GM23338 (cell line): ENCODE results near the gene PEAK3. TPM values are rescaled to one million over a fixed set of nuclear protein-coding genes. Genes with fewer than 3 reads are reported as not detected.

Experiments
- ATAC-seq: fragments of 200-7000 bp; cut with Tn5 transposase; 3 replicates; pipeline ENCODE4 v1.9.1; 2020
- DNase-seq: peaks from one replicate; pipeline ENCODE4 v3.0.0-alpha.2; 2015; ENCODE audit warnings: low spot score
- H2AFZ ChIP-seq: fragments of 200-600 bp; sonication (generic); 2 replicates; pipeline ENCODE4 v1.8.0; 2016; ENCODE audit warnings: antibody characterized with exemption, mild to moderate bottlenecking, moderate library complexity
- H3F3A ChIP-seq: fragments of 200-600 bp; sonication (generic); replicated peaks from 2 replicates; pipeline ENCODE4 v1.8.0; 2017; ENCODE audit warnings: antibody characterized with exemption, mixed run types, low read depth
- H3K27ac ChIP-seq: fragments of 200-600 bp; sonication (generic); 2 replicates; pipeline ENCODE4 v1.6.1; 2016; ENCODE audit warnings: low read depth
- H3K27me3 ChIP-seq: fragments of 200-600 bp; sonication (generic); 2 replicates; pipeline ENCODE4 v1.8.0; 2016; ENCODE audit warnings: mild to moderate bottlenecking, mixed run types, moderate library complexity; ENCODE audit not compliant: insufficient read depth
- H3K36me3 ChIP-seq: fragments of 200-600 bp; sonication (generic); 2 replicates; pipeline ENCODE4 v1.8.0; 2016; ENCODE audit warnings: mild to moderate bottlenecking; ENCODE audit not compliant: insufficient read depth
- H3K4me1 ChIP-seq: fragments of 200-600 bp; sonication (generic); 2 replicates; pipeline ENCODE4 v1.8.0; 2016; ENCODE audit warnings: mild to moderate bottlenecking, moderate library complexity; ENCODE audit not compliant: insufficient read depth
- H3K4me2 ChIP-seq: fragments of 200-600 bp; sonication (generic); 2 replicates; pipeline ENCODE4 v1.7.1; 2017; ENCODE audit warnings: mixed run types
- H3K4me3 ChIP-seq: fragments of 200-600 bp; sonication (generic); 2 replicates; pipeline ENCODE4 v1.6.1; 2016; ENCODE audit warnings: mixed run types
- H3K79me2 ChIP-seq: fragments of 200-600 bp; sonication (generic); replicated peaks from 2 replicates; pipeline ENCODE4 v1.8.0; 2017; ENCODE audit warnings: mild to moderate bottlenecking; ENCODE audit not compliant: insufficient read depth
- H3K9me2 ChIP-seq: fragments of 200-600 bp; sonication (generic); 2 replicates; pipeline ENCODE4 v1.8.0; 2017; ENCODE audit not compliant: insufficient read depth
- H4K20me1 ChIP-seq: fragments of 200-600 bp; sonication (generic); replicated peaks from 2 replicates; pipeline ENCODE4 v1.8.0; 2017; ENCODE audit warnings: mild to moderate bottlenecking; ENCODE audit not compliant: insufficient read depth
- H3K27ac Mint-ChIP-seq: 2 replicates; pipeline ENCODE4 v1.8.0; 2020; ENCODE audit warnings: inconsistent platforms, mild to moderate bottlenecking, moderate library complexity, mixed read lengths
- H3K27me3 Mint-ChIP-seq: 3 replicates; pipeline ENCODE4 v1.8.0; 2022; ENCODE audit warnings: low read depth, mild to moderate bottlenecking, moderate library complexity, mixed read lengths, inconsistent platforms; ENCODE audit not compliant: insufficient read depth, poor library complexity
- H3K36me3 Mint-ChIP-seq: 3 replicates; pipeline ENCODE4 v1.8.0; 2021; ENCODE audit warnings: low read depth, mild to moderate bottlenecking, inconsistent platforms, moderate library complexity, mixed read lengths
- H3K4me1 Mint-ChIP-seq: 3 replicates; pipeline ENCODE4 v1.8.0; 2020; ENCODE audit warnings: mild to moderate bottlenecking, inconsistent platforms, mixed read lengths
- H3K4me3 Mint-ChIP-seq: 3 replicates; pipeline ENCODE4 v1.8.0; 2021; ENCODE audit warnings: moderate library complexity, mild to moderate bottlenecking, inconsistent platforms, mixed read lengths
- H3K9me3 Mint-ChIP-seq: 3 replicates; pipeline ENCODE4 v1.8.0; 2020; ENCODE audit warnings: moderate library complexity, mild to moderate bottlenecking, inconsistent platforms, mixed read lengths
- CREB1 ChIP-seq: fragments of 250-450 bp; sonication (Bioruptor Pico); IDR thresholded peaks from 2 replicates; pipeline ENCODE4 v1.5.0; 2020; ENCODE audit warnings: low read depth, mild to moderate bottlenecking, moderate library complexity
- CTCF ChIP-seq, 2 experiments: fragments of 200-600 bp in 1 of 2; sonication (generic) in 1 of 2; conservative IDR thresholded peaks; 2 replicates each; pipeline versions ENCODE4 v1.5.1 to v1.6.1; 2016 to 2017; ENCODE audit warnings: antibody characterized with exemption in 2 of 2, low read depth in 2 of 2, mild to moderate bottlenecking in 2 of 2, moderate library complexity in 1 of 2
- EZH2 ChIP-seq: fragments of 200-600 bp; sonication (generic); IDR thresholded peaks from one replicate; pipeline ENCODE4 v1.8.0; 2017; ENCODE audit warnings: antibody characterized with exemption, mild to moderate bottlenecking, low read depth; ENCODE audit not compliant: unreplicated experiment
- EZH2phosphoT487 ChIP-seq: fragments of 200-600 bp; sonication (generic); IDR thresholded peaks from one replicate; pipeline ENCODE4 v1.8.1; 2018; ENCODE audit warnings: antibody characterized with exemption; ENCODE audit not compliant: unreplicated experiment
- JUNB ChIP-seq: IDR thresholded peaks from one replicate; pipeline ENCODE4 v1.6.1; 2016; ENCODE audit warnings: antibody characterized with exemption; ENCODE audit not compliant: unreplicated experiment
- NANOG ChIP-seq: IDR thresholded peaks from 2 replicates; pipeline ENCODE4 v1.6.1; 2016; ENCODE audit warnings: antibody characterized with exemption, borderline replicate concordance
- POLR2AphosphoS5 ChIP-seq: IDR thresholded peaks from 2 replicates; pipeline ENCODE4 v1.6.1; 2016; ENCODE audit warnings: antibody characterized with exemption, low read depth
- STAT1 ChIP-seq: IDR thresholded peaks from one replicate; pipeline ENCODE4 v1.6.1; 2016; ENCODE audit warnings: antibody characterized with exemption; ENCODE audit not compliant: unreplicated experiment
- ZNF114 ChIP-seq: fragments of 250-450 bp; sonication (Bioruptor Pico); IDR thresholded peaks from 2 replicates; pipeline ENCODE4 v1.5.0; 2020; ENCODE audit warnings: mild to moderate bottlenecking, moderate library complexity
- ZNF331 ChIP-seq: fragments of 250-450 bp; sonication (Bioruptor Pico); IDR thresholded peaks from 2 replicates; pipeline ENCODE4 v1.5.0; 2020; ENCODE audit warnings: low read depth, mild to moderate bottlenecking, moderate library complexity
- polyA plus RNA-seq: library from polyadenylated mRNA; unstranded; fragments of >200 nt; fragmentation: Nextera tagmentation; extraction: Ambion mirVana; gene quantifications from 2 replicates; pipeline ENCODE4 v1.2.1, GENCODE V29; 2016
- total RNA-seq: library from RNA; depleted of rRNA; stranded (reverse); fragments of >200 nt; shearing (Covaris generic); gene quantifications from 2 replicates; pipeline ENCODE4 v1.2.3, GENCODE V29; 2014
- TF ChIP-seq, protein P1 (sequence below): IDR thresholded peaks from one replicate; pipeline ENCODE4 v1.6.1; 2018; ENCODE audit warnings: antibody characterized with exemption; ENCODE audit not compliant: unreplicated experiment
- TF ChIP-seq, protein P2 (sequence below): fragments of 250-450 bp; sonication (Bioruptor Pico); IDR thresholded peaks from 2 replicates; pipeline ENCODE4 v1.5.0; 2020; ENCODE audit warnings: mild to moderate bottlenecking, moderate library complexity
- TF ChIP-seq, protein P3 (sequence below): IDR thresholded peaks from 2 replicates; pipeline ENCODE4 v1.6.1; 2016; ENCODE audit warnings: antibody characterized with exemption

Gene PEAK3
- total and polyA plus RNA-seq, 2 experiments from 2014 or later: not detected

DNA sequence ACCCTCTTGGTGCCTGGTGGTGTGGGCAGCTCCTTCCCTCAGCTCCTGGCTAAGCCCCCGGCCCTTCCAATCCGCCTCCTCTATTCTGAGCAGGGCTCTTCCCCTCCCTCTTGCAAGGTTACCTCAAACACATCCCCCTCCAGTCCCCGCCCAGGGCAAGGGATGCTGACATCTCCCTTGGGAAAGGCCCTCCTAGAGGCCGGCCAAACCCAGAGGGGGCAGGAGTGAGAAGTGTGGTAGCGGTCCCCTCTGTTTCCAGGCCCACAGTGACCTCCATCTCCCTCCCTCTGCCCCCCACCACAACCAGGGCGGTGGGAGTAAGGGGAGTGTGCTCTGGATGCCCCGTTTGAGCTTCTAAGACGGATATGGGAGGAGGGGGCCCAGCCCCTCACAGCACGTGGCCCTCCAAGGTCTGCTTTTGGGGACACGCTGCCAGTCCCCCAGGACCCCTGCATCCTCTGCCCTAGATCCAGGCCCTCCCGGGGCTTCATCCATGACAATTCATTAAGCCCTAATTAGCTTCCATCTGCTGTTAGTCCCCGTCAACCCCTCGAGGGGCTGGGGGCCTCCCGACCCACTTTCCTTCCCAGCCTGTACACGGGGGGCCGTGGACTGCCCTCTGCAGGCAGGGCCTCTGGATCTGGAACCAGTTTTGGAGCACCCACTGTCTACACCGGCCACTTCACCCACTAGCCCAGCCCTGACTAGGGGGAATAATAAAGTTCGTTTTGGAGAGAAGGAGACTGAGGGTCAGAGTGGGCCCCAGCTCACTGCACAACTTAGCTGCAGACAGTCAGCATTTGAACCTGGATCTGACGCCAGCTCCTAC lies 23.7 kb upstream of the PEAK3 start:
- DNase-seq: no peak

More for the DNA sequence above, 23.7 kb upstream of the PEAK3 start:
- ATAC-seq: no peak
- Histone ChIP-seq H3K9me2 (no peaks in the 10 kb centered on the region), H3K4me1 (peaks cover 5% of the 10 kb centered on the region; the same call in 1 of the 2 replicates), H2AFZ (no peak overlapping the region), H3K36me3 (no peaks in the 10 kb centered on the region), H3K4me2 (no peak overlapping the region), H4K20me1 (no peaks in the 10 kb centered on the region), H3K79me2 (no peaks in the 10 kb centered on the region), H3K27me3 (peaks cover 42% of the 10 kb centered on the region), H3K27ac (no peak overlapping the region), H3F3A (no peaks in the 10 kb centered on the region), H3K4me3 (no peak overlapping the region)
- H3K4me3 Mint-ChIP-seq: no peak overlapping the region
- TF ChIP-seq CREB1 (CRISPR knock-in tag): no peak
- TF ChIP-seq EZH2: no peak
- TF ChIP-seq, protein P1, sequence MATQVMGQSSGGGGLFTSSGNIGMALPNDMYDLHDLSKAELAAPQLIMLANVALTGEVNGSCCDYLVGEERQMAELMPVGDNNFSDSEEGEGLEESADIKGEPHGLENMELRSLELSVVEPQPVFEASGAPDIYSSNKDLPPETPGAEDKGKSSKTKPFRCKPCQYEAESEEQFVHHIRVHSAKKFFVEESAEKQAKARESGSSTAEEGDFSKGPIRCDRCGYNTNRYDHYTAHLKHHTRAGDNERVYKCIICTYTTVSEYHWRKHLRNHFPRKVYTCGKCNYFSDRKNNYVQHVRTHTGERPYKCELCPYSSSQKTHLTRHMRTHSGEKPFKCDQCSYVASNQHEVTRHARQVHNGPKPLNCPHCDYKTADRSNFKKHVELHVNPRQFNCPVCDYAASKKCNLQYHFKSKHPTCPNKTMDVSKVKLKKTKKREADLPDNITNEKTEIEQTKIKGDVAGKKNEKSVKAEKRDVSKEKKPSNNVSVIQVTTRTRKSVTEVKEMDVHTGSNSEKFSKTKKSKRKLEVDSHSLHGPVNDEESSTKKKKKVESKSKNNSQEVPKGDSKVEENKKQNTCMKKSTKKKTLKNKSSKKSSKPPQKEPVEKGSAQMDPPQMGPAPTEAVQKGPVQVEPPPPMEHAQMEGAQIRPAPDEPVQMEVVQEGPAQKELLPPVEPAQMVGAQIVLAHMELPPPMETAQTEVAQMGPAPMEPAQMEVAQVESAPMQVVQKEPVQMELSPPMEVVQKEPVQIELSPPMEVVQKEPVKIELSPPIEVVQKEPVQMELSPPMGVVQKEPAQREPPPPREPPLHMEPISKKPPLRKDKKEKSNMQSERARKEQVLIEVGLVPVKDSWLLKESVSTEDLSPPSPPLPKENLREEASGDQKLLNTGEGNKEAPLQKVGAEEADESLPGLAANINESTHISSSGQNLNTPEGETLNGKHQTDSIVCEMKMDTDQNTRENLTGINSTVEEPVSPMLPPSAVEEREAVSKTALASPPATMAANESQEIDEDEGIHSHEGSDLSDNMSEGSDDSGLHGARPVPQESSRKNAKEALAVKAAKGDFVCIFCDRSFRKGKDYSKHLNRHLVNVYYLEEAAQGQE: no peak
- TF ChIP-seq NANOG: no peak
- no peak for TF ChIP-seq ZNF331 (CRISPR knock-in tag)
- no peak for TF ChIP-seq EZH2phosphoT487
- no peak for TF ChIP-seq CTCF (conservative IDR thresholded peaks at IDR 0.05; ENCODE audit: low read depth in 2 of 2)
- no peak for TF ChIP-seq STAT1
- no peak for TF ChIP-seq POLR2AphosphoS5
- TF ChIP-seq ZNF114 (CRISPR knock-in tag): no peak
- TF ChIP-seq JUNB: no peak
- TF ChIP-seq, protein P2, sequence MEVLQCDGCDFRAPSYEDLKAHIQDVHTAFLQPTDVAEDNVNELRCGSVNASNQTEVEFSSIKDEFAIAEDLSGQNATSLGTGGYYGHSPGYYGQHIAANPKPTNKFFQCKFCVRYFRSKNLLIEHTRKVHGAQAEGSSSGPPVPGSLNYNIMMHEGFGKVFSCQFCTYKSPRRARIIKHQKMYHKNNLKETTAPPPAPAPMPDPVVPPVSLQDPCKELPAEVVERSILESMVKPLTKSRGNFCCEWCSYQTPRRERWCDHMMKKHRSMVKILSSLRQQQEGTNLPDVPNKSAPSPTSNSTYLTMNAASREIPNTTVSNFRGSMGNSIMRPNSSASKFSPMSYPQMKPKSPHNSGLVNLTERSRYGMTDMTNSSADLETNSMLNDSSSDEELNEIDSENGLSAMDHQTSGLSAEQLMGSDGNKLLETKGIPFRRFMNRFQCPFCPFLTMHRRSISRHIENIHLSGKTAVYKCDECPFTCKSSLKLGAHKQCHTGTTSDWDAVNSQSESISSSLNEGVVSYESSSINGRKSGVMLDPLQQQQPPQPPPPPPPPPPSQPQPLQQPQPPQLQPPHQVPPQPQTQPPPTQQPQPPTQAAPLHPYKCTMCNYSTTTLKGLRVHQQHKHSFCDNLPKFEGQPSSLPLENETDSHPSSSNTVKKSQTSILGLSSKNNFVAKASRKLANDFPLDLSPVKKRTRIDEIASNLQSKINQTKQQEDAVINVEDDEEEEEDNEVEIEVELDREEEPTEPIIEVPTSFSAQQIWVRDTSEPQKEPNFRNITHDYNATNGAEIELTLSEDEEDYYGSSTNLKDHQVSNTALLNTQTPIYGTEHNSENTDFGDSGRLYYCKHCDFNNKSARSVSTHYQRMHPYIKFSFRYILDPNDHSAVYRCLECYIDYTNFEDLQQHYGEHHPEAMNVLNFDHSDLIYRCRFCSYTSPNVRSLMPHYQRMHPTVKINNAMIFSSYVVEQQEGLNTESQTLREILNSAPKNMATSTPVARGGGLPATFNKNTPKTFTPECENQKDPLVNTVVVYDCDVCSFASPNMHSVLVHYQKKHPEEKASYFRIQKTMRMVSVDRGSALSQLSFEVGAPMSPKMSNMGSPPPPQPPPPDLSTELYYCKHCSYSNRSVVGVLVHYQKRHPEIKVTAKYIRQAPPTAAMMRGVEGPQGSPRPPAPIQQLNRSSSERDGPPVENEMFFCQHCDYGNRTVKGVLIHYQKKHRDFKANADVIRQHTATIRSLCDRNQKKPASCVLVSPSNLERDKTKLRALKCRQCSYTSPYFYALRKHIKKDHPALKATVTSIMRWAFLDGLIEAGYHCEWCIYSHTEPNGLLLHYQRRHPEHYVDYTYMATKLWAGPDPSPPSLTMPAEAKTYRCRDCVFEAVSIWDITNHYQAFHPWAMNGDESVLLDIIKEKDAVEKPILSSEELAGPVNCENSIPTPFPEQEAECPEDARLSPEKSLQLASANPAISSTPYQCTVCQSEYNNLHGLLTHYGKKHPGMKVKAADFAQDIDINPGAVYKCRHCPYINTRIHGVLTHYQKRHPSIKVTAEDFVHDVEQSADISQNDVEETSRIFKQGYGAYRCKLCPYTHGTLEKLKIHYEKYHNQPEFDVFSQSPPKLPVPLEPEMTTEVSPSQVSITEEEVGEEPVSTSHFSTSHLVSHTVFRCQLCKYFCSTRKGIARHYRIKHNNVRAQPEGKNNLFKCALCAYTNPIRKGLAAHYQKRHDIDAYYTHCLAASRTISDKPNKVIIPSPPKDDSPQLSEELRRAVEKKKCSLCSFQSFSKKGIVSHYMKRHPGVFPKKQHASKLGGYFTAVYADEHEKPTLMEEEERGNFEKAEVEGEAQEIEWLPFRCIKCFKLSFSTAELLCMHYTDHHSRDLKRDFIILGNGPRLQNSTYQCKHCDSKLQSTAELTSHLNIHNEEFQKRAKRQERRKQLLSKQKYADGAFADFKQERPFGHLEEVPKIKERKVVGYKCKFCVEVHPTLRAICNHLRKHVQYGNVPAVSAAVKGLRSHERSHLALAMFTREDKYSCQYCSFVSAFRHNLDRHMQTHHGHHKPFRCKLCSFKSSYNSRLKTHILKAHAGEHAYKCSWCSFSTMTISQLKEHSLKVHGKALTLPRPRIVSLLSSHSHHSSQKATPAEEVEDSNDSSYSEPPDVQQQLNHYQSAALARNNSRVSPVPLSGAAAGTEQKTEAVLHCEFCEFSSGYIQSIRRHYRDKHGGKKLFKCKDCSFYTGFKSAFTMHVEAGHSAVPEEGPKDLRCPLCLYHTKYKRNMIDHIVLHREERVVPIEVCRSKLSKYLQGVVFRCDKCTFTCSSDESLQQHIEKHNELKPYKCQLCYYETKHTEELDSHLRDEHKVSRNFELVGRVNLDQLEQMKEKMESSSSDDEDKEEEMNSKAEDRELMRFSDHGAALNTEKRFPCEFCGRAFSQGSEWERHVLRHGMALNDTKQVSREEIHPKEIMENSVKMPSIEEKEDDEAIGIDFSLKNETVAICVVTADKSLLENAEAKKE: no peak
- TF ChIP-seq, protein P3, sequence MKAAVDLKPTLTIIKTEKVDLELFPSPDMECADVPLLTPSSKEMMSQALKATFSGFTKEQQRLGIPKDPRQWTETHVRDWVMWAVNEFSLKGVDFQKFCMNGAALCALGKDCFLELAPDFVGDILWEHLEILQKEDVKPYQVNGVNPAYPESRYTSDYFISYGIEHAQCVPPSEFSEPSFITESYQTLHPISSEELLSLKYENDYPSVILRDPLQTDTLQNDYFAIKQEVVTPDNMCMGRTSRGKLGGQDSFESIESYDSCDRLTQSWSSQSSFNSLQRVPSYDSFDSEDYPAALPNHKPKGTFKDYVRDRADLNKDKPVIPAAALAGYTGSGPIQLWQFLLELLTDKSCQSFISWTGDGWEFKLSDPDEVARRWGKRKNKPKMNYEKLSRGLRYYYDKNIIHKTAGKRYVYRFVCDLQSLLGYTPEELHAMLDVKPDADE: no peak
- H3K36me3 Mint-ChIP-seq: no peaks in the 10 kb centered on the region
- H3K27me3 Mint-ChIP-seq: peaks cover 50% of the 10 kb centered on the region
- H3K9me3 Mint-ChIP-seq: no peaks in the 10 kb centered on the region; the same call in 1 of the 3 replicates
- H3K27ac Mint-ChIP-seq: no peak overlapping the region
- H3K4me1 Mint-ChIP-seq: peaks cover 7% of the 10 kb centered on the region
